ENCODE data around the gene TXNIP.

TXNIP gene

DNA sequence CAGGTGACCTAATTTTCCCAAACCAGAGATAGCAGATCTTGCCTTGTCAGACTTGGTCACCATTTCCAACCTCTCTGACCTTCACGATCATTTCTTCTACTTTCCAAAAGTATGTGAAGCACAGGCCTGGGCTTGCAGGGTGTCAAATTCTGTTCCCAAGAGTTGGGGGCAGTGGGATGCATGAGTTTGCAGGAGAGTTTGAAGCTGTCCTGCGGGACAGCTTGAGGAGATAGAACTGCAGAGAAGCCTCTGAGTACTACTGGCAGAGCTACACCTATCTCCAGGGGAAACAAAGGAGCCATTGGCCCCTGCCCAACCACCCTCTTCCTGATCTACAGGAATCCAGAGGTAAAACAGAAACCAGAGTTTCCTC, 11.3 kb downstream of the TXNIP start:
- no peak for DNase-seq (ENCODE audit: low read depth)

DNA sequence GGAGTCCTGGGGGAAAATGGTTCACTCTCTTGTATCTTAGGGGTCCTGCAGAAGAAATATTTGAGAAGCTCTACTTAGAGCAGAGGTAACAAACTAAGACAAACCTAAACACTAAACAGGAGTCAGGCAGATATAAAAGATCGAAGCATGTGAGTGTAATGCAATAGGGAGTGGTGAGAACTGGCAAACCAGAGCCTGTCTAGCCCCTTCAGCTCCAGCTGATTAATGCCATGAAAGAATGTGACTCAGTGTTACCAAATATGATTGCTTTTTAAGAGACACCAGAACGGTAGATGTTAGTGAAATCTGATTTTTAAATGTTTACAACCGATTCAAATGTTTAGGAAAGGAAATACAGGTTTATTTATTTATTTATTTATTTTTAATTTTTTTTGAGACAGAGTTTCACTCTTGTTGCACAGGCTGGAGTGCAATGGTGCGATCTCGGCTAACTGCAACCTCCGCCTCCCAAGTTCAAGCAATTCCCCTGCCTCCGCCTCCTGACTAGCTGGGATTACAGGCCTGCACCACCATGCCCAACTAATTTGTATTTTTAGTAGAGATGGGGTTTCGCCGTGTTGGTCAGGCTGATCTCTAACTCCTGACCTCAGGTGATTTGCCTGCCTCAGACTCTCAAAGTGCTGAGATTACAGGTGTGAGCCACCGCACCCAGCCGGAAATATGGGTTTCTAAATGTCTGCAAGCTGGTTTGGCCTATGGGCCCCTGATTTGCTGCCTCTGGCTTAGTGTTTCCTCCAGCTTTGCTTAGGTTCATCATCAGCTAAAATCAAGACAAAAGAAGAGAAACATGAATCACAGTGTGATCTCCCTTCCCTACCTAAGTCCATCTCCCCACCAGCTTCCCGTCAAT, 12.2 kb downstream of the TXNIP start:
- no peak for DNase-seq (ENCODE audit: low read depth)

DNA sequence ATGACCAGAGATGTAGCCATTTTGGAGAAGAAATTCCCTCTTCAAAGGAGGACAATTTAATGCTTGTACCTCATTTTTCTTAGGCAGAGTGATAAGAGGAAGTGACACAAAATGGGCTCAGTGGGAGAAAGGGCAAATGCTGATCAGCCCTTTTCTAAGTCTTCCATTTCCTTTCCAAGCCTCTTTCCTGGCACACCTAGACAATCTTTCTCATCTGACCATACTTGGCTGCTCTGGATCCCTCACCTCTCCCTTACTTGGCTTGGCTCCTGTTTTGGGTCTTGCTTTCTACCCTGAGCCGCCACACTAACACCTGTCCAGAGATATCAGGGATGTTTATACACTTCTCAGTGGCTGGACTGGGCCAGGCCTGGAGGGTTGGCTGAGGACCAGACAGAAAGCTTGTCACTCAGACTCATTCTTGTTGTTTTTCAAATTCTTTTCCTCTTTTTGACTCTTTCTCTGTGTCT, 13.1 kb downstream of the TXNIP start:
- no peak for DNase-seq (ENCODE audit: low read depth)

DNA sequence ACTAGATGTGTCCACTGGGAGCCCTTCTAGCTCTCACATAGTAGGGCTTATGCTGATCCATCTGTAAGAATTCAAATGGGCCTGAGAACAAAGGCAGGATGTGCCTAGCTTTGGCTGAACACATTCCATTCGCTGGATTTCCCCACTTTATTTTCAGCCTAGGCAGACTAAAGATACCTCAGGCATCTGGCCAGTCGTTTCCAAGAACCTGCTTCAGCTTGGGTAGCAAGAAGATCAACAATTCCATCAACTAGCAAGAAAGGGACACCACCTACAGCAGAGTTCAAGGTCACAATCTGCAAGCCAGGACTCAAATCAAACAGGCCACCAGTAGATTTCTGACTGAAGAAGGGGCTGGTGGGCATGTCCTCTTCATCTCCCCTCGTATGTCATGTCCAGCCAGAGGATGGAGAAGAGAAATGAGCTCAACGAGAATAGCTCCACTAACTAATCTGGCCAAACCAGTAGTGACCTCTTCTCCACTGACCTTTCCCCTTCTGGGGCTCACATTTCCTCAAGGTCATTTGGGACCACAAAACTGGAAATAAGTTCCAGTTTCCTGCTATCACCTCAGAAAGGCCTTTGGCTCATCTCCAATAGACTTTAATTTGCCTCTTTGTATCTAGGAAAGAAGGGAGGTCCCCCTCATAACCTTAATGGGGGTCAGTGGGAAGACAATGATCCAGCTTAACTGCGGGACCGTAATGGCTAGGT, 14.2 kb downstream of the TXNIP start:
- no peak for DNase-seq (ENCODE audit: low read depth)

DNA sequence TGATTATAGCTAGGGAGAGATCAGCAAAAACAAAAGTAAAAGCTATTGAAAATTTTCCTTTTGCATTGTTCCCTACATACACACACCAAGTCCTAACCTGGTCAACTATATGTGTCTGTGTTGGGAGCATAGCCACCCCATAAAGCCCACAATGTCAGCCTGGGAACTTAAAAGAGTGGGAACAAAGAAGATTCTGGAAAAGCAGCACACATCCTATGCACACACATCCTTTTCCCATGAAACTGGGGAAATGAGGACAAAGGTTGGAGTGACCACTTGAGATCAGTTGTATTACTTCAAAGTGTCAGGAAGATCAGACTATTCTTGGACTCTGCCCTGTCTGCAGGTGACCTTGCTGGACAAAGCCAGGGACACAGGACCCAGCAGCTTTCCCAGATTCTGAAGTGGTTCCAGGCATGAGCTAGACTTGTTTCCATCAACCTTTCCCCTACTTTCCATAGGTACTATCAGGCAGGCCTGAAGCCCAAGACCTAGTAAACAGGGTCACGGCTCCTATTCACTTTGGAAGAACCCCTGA, 15.9 kb downstream of the TXNIP start:
- DNase-seq (ENCODE audit: low read depth): no peak

DNA sequence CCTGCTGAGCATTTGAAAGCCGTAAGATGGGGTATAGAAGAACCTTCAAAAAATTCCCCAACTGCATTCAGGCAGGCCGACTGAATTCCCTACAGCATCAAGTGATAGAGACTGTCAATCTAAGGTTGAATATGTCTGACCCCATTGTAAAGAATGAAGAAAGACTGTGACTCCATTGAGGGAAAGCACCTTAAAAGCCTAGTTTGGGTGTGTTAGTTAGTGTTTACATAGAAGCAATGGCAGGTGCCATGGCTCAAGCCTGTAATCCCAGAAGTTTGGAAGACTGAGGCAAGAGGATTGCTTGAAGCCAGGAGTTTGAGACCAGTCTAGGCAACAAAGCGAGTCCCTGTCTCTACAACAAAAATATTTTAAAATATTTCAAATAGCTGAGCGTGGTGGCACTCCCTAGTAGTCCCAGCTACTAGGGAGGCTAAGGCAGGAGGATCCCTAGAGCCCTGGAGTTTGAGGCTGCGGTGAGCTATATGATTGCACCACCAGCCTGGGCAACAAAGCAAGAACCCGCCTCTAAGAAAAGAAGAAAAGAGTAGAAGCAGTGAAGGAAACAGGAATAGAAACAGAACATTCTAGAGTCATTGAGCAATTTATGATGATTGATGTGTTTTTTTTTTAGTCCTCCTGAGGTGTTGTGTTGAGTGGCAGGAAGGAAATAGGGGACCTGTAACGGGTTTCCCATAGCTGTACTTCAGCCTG, 16.5 kb downstream of the TXNIP start:
- DNase-seq (ENCODE audit: low read depth): no peak

DNA sequence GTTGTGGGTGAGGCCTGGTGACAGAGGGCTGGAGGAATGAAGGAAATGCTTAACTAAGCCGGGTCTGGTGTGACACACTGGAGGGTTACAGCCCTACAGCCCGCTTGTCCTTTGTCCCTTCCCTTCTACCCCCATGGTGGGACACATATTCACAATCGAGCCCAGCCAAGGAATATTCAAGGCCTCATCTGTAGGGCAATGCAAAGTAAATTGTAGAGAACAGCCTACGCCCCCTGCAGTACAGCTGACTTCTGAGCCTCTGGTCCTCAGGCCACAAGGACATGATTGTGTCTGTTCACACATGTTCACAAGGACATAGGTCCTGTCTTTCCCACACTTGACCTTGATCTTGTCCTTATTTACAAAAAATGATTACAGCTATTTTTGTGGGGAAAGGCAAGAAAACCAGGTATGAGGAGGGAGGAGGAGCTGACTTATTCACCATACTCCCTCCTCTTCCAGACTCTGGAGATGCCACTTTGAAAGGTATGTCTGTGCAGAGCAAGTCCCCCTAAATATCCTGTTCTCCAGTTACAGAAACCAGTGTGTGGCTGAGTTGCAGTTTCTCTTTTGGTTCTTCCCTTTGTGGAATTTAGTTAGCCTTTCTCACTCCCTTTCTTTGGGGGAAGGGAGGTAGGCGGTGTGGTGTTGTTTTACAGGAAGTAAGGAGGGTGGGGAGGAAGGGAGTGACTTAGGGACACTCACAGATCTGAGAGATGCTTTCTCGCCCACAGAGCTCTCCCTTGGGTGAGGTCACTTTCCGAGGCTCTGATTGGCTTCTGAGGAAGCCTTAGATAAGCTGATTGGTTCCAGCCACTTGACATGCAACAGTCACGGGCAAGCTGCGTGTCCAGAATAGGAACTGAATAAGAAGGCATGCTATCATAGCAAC, 17.3 kb downstream of the TXNIP start:
- peak; percentile 55 for DNase-seq (ENCODE audit: low read depth)

DNA sequence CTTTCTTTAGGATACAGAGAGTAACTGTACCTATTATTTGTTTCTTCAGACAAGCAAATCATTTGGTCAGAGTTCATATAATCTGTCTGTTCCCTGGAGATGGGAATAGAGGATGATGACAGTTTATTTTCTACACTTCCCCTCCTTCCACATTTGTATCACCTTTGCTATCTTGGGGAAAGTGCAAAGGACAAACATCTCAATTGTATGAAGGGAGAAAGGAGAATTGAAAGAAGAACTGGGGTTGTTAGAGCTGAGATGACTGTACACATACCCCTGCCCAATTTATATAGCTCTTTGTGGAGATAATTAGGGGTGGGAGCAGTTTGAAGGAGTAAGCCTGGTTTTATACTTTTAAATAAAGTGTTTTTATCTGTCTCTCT, 17.9 kb downstream of the TXNIP start:
- no peak for DNase-seq (ENCODE audit: low read depth)

DNA sequence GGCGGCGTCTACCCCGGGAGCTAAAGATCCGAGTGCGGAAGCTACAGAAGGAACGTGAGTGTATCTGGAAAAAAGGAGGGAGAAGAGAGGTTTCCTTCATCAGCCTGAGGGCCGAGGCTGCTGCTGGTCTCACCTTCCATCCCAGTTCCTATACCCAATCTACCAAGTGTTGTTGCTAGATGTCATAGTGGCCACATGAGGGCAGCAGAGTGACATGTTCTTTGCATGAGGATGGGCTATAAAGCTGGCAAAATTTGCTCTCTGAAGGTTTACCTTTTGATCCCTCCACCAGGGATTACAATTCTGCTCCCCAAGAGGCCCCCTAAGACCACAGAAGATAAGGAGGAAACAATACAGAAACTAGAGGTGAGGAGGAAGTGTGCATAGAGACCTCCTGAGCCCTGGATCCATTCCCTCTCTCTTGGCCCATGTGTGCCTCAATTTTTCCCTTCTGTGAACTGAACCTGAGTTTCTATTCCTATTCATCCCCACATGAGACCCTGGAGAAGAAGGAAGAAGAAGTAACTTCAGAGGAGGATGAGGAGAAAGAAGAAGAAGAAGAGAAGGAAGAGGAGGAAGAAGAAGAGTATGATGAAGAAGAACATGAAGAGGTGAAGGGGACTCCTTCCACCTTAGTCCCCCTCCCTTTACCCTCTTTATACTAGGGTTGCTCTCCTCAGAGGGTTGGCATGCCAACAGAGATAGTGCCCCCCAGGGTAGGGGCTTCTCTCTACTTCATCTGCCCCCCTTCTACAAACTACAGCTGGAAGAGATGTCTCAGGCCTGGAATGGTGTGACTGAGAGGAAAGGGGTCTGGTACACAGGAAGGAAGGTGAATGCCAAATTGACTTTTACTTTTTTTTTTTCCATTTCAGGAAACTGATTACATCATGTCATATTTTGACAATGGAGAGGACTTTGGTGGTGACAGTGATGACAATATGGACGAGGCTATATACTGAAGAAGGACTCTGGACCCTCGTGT, 18.6 kb downstream of the TXNIP start:
- DNase-seq (ENCODE audit: low read depth): no peak

DNA sequence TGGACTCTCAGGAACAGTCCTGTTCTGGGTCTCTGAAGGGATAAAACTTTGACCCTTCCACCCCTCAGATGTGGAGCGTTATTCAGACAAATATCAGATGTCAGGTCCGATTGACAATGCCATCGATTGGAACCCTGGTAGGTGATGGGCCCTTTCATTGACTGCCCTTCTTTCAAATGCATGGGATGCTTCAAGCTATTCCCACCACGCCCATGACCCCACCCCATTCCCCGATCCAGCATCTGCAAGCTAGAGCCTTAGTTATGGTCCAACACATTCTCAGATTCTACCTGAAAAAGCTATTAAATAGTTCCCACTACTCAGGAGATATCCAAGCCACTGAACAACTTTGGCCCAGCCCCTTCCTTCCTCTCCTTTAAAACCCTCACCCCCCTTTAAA, 19.4 kb downstream of the TXNIP start:
- DNase-seq (ENCODE audit: low read depth): no peak

DNA sequence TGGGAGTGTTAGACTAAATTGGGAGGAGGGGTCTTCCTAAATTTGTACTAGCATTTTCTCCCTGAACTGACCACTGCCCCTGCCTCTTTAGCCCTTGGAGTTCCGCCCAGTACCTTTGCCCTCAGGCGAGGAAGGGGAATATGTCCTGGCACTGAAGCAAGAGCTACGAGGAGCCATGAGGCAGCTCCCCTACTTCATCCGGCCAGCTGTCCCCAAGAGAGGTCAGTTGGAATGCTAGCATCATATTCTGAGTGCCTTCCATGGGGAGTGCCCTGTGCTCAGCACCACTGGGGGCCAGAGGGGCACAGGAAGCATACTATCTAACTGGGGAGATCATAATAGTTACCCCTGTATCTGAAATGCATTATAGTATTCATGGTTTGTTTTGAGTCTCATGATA, 21.2 kb downstream of the TXNIP start:
- DNase-seq (ENCODE audit: low read depth): no peak

DNA sequence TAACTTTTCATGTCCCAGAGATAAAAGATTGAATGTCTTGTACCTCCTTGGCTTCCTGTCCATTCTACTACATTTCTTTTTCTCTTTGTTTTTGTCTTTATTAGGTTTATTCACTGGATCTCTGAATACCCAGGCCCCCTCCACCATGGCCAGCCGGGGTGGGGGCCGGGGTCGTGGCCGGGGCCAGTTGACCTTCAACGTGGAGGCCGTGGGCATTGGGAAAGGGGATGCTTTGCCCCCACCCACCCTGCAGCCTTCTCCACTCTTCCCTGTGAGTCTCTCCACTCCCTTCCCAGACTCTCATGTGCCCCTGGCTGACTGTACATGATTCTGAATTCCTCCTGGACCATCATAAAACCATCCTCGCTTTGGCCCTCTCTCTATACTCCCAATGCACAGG, 21.7 kb downstream of the TXNIP start:
- DNase-seq (ENCODE audit: low read depth): no peak

DNA sequence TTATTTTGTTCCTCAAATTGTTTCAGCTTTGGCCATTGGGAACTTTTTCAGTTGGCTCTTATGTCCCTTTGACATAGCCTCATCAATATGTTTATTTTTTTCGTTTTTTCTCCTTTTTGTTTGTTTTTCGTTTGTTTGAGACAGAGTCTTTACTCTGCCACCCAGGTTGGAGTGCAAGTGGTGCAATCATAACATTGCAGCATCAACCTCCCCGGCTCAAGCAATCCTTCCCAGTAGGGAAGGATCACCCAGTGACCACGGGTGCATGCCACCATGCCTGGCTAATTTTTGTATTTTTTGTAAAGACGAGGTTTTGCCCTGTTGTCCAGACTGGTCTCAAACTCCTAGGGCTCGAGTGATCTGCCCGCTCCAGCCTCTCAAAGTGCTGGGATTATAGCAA, 23.8 kb downstream of the TXNIP start:
- DNase-seq (ENCODE audit: low read depth): no peak

DNA sequence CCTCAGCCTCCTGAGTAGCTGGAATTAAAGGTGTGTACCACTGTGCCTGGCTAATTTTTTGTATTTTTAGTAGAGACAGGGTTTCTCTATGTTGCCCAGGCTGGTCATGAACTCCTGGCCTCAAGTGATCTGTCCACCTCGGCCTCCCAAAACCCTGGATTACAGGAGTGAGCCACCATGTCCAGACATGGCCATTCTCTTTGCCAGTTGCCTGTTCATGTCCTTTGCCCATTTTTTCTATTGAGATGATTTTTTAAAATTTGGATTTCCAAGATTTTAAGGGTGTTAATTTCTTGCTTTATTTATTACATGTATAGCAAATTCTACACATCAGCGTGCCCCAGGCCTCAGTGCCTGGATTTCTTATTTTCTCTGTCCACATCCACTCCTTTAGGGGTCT, 29.1 kb downstream of the TXNIP start:
- DNase-seq (ENCODE audit: low read depth): no peak

DNA sequence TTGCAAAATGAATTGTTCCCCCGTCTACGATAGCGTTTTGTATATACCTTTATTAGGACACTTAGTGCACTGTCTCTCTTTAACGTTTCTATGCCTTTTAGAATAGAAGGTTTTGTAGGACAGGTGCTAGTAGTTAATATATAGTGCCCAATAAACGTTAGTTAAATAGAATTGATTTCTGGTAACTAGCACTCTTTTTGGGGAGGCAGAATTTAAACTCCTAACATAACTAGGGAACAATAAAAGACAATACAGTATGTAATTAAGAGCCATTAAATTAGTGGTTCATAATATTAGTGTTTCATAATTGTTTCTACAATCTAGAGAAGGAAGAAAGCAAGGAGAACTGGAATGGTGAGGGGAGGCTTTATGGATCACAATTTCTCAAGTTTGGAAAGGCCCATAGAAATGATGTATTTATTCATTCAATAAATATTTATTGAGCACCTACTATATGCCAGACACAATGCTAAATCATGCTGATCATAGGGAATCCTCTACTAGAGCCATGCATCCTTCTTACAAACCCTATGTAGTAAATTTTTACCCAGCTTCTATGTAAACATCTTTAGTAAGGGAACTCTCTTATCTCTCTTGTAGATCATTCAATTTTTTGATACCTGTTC, 31.1 kb downstream of the TXNIP start:
- DNase-seq (ENCODE audit: low read depth): no peak

DNA sequence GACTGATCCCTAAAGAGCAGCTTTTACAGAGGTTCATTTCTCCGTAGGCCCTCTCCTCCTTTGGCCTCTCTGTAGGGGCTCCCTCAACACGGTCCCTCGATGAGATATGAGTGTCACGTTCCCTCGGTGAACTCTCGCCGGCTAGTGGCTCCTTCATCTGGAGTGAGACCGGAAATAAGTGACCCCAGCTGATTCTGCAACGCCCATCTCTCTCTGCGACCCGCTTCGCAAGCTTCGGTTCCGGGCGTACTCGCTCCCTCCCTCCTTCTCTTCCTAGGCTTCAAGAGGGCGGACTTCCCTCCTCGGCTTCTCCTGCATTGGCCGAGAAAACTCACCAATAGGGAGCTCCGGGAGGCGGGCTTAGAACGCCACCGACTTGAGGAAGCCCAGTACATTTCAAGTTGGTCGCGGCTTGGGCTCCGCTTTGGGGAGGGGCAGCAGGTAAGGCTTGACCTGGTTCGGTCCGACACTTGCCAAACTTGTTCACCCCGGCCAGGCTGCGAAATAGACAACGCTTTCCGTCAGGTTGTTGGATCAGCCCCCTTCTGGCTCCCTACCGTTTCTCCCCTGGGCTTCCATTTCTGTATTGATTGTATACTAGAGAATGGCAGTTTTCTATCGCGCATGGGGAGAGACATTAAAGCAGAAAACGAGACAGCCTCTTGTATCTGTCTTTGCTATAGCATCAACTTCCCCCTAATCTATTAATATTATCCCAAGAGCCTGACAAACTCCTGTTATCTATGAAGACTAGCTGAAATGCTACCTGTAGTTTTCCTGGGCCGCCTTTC, 31.9 kb downstream of the TXNIP start, which contains the start of the genes ANKRD34A and POLR3GL:
TSS of gene ANKRD34A (minus strand) at position 248 of the 791 bp plus-strand sequence. CDS start 2,816 bp downstream, outside the sequence.
TSS of gene POLR3GL (plus strand) at position 363 of the 791 bp plus-strand sequence. CDS start 10,176 bp downstream, outside the sequence.
- DNase-seq (ENCODE audit: low read depth): peak; percentile 80

DNA sequence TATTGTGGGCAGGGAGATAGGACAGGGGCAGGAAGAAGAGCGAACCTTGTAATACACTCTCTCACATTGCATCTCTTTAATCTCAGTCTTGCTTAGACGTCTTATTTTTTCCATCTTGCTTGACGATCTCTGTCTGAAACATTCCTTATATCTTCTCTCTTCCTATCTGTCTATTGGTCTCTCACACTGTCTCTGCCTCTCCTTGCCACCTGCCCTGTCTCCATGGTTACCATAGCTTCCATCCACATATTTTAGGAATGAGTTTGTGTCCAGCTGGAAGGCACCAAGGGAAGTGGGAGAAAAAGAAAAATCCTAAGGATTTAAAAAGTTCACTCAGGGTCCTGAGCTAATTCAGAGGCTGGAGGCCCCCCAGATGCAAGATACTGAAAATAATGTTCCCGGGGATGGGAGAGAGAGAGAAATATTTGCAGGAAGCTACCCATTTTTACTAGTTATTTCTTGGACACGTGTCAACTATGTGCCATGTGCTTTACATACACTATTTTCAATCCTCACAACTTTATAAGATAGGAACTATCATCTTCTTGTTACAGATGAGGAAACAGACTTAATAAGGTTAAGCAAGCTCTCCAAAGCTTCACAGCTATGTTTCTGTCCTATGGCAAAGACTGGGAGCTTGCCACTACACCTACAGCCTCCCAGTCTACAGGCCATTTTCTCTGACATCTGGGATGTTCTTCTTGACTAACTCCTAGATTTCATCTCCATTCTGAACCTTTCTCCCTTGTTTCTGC, 32.9 kb downstream of the TXNIP start:
- no peak for DNase-seq (ENCODE audit: low read depth)

Data from stimulated activated CD8-positive, alpha-beta memory T cell treated with anti-CD3 and anti-CD28 coated beads, Interleukin-12 subunit alpha, Interleukin-12 subunit beta, amount 100 ng/mL, for 4 hours (primary cell).